ENCODE measurements around the gene ZNF22.

- TF ChIP-seq, protein P1, sequence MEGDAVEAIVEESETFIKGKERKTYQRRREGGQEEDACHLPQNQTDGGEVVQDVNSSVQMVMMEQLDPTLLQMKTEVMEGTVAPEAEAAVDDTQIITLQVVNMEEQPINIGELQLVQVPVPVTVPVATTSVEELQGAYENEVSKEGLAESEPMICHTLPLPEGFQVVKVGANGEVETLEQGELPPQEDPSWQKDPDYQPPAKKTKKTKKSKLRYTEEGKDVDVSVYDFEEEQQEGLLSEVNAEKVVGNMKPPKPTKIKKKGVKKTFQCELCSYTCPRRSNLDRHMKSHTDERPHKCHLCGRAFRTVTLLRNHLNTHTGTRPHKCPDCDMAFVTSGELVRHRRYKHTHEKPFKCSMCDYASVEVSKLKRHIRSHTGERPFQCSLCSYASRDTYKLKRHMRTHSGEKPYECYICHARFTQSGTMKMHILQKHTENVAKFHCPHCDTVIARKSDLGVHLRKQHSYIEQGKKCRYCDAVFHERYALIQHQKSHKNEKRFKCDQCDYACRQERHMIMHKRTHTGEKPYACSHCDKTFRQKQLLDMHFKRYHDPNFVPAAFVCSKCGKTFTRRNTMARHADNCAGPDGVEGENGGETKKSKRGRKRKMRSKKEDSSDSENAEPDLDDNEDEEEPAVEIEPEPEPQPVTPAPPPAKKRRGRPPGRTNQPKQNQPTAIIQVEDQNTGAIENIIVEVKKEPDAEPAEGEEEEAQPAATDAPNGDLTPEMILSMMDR (conservative IDR thresholded peaks at IDR 0.05; ENCODE audit: low read depth, low read length): no peak
- TF ChIP-seq SMC3 (IDR thresholded peaks at IDR 0.05; ENCODE audit: low read depth, low read length) (no peak), NFE2L2 (IDR thresholded peaks at IDR 0.05; ENCODE audit: low read depth, low read length) (no peak)
Measured at GRCh38 chr10:44958196-44958897, 42.4 kb upstream of the ZNF22 start.

All from IMR-90 (cell line).